A549 (cell line): ENCODE measurements around the gene SELP. TPM values are rescaled to one million over a fixed set of nuclear protein-coding genes. Genes with fewer than 3 reads are reported as not detected.
A peak's percentile ranks its signal among the peaks of the same experiment; 100 is the strongest.

ENCODE experiments used
- ATAC-seq, 2 experiments: fragments of 200-7000 bp in 1 of 2; fragments of >200 bp in 1 of 2; cut with Nextera tagmentation in 1 of 2; cut with Tn5 transposase in 1 of 2; 3 replicates each; pipeline versions ENCODE4 v1.8.0 to v1.9.1; 2018 to 2020; ENCODE audit warnings: mild to moderate bottlenecking in 1 of 2, moderate library complexity in 1 of 2
- CTCF ChIA-PET: fragments of 300-600 bp; sonication (Branson Sonifier 250); formaldehyde crosslinking; extraction: SDS; loops from one replicate; lab custom pipeline; 2021; ENCODE audit warnings: antibody characterized with exemption, inconsistent platforms; lab: Yijun Ruan, JAX
- POLR2A ChIA-PET: fragments of 350-600 bp; formaldehyde crosslinking; extraction: SDS; loops from one replicate; lab custom pipeline; 2021; ENCODE audit warnings: antibody characterized with exemption, inconsistent platforms; lab: Yijun Ruan, JAX
- DNase-seq, 2 experiments: peaks; one replicate each; pipeline versions ENCODE4 v3.0.0 to v3.0.0-alpha.2; 2011 to 2016; ENCODE audit warnings: low read depth in 1 of 2, low spot score in 1 of 2
- FAIRE-seq: peaks from 2 replicates; lab custom pipeline; 2011; peaks lifted over from hg19 to GRCh38; lab: Jason Lieb, UNC
- H3K27ac ChIP-seq, 2 experiments: fragments of >200 bp; sonication (Bioruptor Twin); formaldehyde crosslinking; 3 replicates each; pipeline ENCODE4 v1.5.1; 2016 to 2017
- H3K4me1 ChIP-seq: fragments of >200 bp; sonication (Bioruptor Twin); formaldehyde crosslinking; 3 replicates; pipeline ENCODE4 v1.6.1; 2016
- H3K4me2 ChIP-seq: fragments of >200 bp; sonication (Bioruptor Twin); formaldehyde crosslinking; 3 replicates; pipeline ENCODE4 v1.6.1; 2016
- H3K4me3 ChIP-seq: fragments of >200 bp; sonication (Bioruptor Twin); formaldehyde crosslinking; 3 replicates; pipeline ENCODE4 v1.5.1; 2016
- H3K9me3 ChIP-seq: fragments of >200 bp; sonication (Bioruptor Twin); formaldehyde crosslinking; 3 replicates; pipeline ENCODE4 v1.6.1; 2016
- BHLHE40 ChIP-seq: IDR thresholded peaks from 2 replicates; pipeline ENCODE4 v1.6.1; 2012; ENCODE audit warnings: low read depth, low read length, inconsistent platforms
- EP300 ChIP-seq, 2 experiments: fragments of >200 bp; sonication (Bioruptor Twin); formaldehyde crosslinking; IDR thresholded peaks; 2 replicates in 1 of 2; 3 replicates in 1 of 2; pipeline ENCODE4 v1.6.1; 2016 to 2017
- HDAC2 ChIP-seq: fragments of 200-600 bp; sonication (generic); IDR thresholded peaks from 2 replicates; pipeline ENCODE4 v1.6.1; 2016
- HOXA7 ChIP-seq: fragments of 250-450 bp; sonication (Bioruptor Pico); IDR thresholded peaks from 2 replicates; pipeline ENCODE4 v1.5.0; 2020; ENCODE audit warnings: mild to moderate bottlenecking, moderate library complexity
- HOXB13 ChIP-seq: fragments of 250-450 bp; sonication (Bioruptor Pico); IDR thresholded peaks from 2 replicates; pipeline ENCODE4 v1.5.0; 2020; ENCODE audit warnings: low read depth, mild to moderate bottlenecking, moderate library complexity
- JUN ChIP-seq, 2 experiments: fragments of >200 bp; sonication (Bioruptor Twin); formaldehyde crosslinking; IDR thresholded peaks; 2 replicates in 1 of 2; 3 replicates in 1 of 2; pipeline ENCODE4 v1.6.1; 2016 to 2017
- KDM1A ChIP-seq: fragments of 200-600 bp; sonication (generic); IDR thresholded peaks from 2 replicates; pipeline ENCODE4 v1.6.1; 2016; ENCODE audit warnings: low read depth, mild to moderate bottlenecking
- NFE2L2 ChIP-seq: fragments of 150-350 bp; conservative IDR thresholded peaks from 2 replicates; pipeline ENCODE4 v1.6.1; 2014; ENCODE audit warnings: low read length
- POLR2A ChIP-seq: IDR thresholded peaks from 2 replicates; pipeline ENCODE4 v1.6.1; 2012; ENCODE audit warnings: mild to moderate bottlenecking, low read length
- POLR2AphosphoS2 ChIP-seq: conservative IDR thresholded peaks from 2 replicates; pipeline ENCODE4 v1.6.1; 2012; ENCODE audit warnings: low read length, improper control_type of control experiment, inconsistent platforms
- RAD21 ChIP-seq, 2 experiments: fragments of >200 bp in 1 of 2; sonication (Bioruptor Twin) in 1 of 2; formaldehyde crosslinking in 1 of 2; IDR thresholded peaks in 1 of 2; conservative IDR thresholded peaks in 1 of 2; 2 replicates in 1 of 2; 3 replicates in 1 of 2; pipeline ENCODE4 v1.6.1; 2012 to 2018; ENCODE audit warnings: inconsistent platforms in 1 of 2
- SMC3 ChIP-seq: fragments of >200 bp; sonication (Bioruptor Twin); formaldehyde crosslinking; IDR thresholded peaks from 3 replicates; pipeline ENCODE4 v1.6.1; 2018; ENCODE audit warnings: inconsistent platforms
- WGBS: methylation state at CpG from one replicate; pipeline ENCODE4 v1.1.6; 2017; ENCODE audit errors: missing lambda C conversion rate; 5-methylcytosine and 5-hydroxymethylcytosine counted together
- polyA plus RNA-seq, 4 experiments: library from polyadenylated mRNA; depleted of rRNA in 3 of 4; stranded (reverse); fragments of >200 nt; fragmentation: RNase III in 1 of 4; extraction: RNeasy Plus Mini Kit Qiagen cat#74134 plus additional on column Dnase treatment in 1 of 4; gene quantifications; 2 replicates in 3 of 4; 3 replicates in 1 of 4; pipeline ENCODE4 v1.2.3, GENCODE V29; 2011 to 2017
- TF ChIP-seq, protein P1 (sequence below): fragments of 150-350 bp; IDR thresholded peaks from 2 replicates; pipeline ENCODE4 v1.6.1; 2014; ENCODE audit warnings: low read depth, mild to moderate bottlenecking, low read length
- TF ChIP-seq, protein P2 (sequence below): fragments of >200 bp; sonication (Bioruptor Twin); formaldehyde crosslinking; IDR thresholded peaks from 2 replicates; pipeline ENCODE4 v1.6.1; 2016
- TF ChIP-seq, protein P3 (sequence below): IDR thresholded peaks from 2 replicates; pipeline ENCODE4 v1.6.1; 2012
- TF ChIP-seq, protein P4 (sequence below): fragments of >200 bp; sonication (Bioruptor Twin); formaldehyde crosslinking; IDR thresholded peaks from 3 replicates; pipeline ENCODE4 v1.5.1; 2016

The SELP gene
- polyA plus RNA-seq, 2 of the 4 experiments (the other 2 are of a cell fraction) = not detected

DNA sequence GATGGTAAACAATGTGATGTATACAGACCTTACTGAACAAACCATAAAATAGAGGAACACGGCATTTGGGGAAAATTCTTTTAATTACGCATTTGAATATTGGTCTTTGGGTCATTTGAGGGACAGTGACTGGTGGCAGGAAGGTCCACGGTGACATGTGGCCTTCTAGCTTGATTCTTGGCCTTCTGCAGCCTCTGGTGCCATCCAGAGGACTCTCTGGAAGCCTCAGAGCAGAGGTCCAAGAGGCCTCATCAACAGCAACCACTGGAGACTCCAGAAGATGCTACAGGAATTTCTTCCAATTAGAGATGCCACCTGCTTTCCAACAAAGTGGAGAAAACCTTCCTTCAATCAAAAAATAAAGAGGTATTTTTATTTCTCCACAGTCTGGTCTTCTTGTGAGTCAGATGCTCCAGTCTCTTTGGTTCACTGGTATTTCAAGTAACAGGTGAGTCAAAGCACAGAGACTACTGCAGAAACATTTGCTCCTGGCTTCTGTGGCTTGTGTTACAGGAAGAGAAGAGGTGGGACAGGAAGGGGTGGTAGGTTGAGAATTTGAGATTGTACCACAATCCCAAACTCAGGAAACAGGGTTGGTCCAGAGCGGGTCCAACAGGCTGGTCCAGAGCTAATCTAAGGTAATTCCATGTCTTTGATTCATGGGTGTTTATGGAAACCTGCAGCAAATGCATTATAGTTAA is 41.0 kb downstream of the SELP start:
- DNase-seq (no peak), ATAC-seq (no peak), FAIRE-seq (no peak)
- H3K4me3 ChIP-seq = no peak overlapping the region
- 48% methylated on average over 4 of the region's 4 CpGs for WGBS
- no peak overlapping the region for H3K4me2 ChIP-seq
- ChIA-PET POLR2A (no interaction called here), CTCF (no interaction called here)
- no peaks in the 10 kb centered on the region; the same call in 2 of the 3 replicates for H3K4me1 ChIP-seq
- TF ChIP-seq HOXA7 (CRISPR knock-in tag) (no peak), RAD21 (conservative IDR thresholded peaks at IDR 0.05 in 1 of 2, IDR thresholded peaks at IDR 0.05 in 1 of 2) (0 out of 5 replicates have a peak, but pooled peaks of 1 of the 2 experiments have one; percentile 4)
- no peaks in the 10 kb centered on the region for H3K9me3 ChIP-seq
- no peak overlapping the region for H3K27ac ChIP-seq

DNA sequence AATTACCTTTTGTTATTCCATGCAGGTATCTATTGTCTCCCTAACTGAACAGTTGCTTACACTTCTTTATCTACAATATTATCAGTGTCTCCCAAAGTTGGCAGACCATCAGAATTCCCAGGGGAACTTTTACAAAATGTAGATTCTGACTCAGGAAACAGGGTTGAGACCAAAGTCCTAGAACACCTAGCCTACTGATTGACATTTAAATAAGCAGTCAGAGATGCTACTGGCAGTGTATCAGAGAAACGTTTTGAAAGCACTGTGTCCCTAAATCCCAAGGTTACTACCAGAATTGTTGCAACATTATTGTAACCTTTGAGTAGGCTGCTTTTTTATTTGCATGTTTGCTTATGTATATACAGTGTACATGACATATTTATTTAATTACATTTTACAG is 41.8 kb downstream of the SELP start:
- ATAC-seq (no peak), FAIRE-seq (no peak), DNase-seq (no peak)
- no peak overlapping the region for H3K4me2 ChIP-seq
- no peak overlapping the region for H3K4me3 ChIP-seq
- ChIA-PET CTCF (no interaction called here), POLR2A (no interaction called here)
- TF ChIP-seq POLR2A = no peak
- TF ChIP-seq, protein P1, sequence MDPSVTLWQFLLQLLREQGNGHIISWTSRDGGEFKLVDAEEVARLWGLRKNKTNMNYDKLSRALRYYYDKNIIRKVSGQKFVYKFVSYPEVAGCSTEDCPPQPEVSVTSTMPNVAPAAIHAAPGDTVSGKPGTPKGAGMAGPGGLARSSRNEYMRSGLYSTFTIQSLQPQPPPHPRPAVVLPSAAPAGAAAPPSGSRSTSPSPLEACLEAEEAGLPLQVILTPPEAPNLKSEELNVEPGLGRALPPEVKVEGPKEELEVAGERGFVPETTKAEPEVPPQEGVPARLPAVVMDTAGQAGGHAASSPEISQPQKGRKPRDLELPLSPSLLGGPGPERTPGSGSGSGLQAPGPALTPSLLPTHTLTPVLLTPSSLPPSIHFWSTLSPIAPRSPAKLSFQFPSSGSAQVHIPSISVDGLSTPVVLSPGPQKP = no peak
- TF ChIP-seq HOXB13 = no peak
- TF ChIP-seq, protein P2, sequence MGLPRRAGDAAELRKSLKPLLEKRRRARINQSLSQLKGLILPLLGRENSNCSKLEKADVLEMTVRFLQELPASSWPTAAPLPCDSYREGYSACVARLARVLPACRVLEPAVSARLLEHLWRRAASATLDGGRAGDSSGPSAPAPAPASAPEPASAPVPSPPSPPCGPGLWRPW = no peak
- TF ChIP-seq, protein P3, sequence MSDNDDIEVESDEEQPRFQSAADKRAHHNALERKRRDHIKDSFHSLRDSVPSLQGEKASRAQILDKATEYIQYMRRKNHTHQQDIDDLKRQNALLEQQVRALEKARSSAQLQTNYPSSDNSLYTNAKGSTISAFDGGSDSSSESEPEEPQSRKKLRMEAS = no peak
- no peak for TF ChIP-seq NFE2L2
- no peak for TF ChIP-seq BHLHE40
- TF ChIP-seq, protein P4, sequence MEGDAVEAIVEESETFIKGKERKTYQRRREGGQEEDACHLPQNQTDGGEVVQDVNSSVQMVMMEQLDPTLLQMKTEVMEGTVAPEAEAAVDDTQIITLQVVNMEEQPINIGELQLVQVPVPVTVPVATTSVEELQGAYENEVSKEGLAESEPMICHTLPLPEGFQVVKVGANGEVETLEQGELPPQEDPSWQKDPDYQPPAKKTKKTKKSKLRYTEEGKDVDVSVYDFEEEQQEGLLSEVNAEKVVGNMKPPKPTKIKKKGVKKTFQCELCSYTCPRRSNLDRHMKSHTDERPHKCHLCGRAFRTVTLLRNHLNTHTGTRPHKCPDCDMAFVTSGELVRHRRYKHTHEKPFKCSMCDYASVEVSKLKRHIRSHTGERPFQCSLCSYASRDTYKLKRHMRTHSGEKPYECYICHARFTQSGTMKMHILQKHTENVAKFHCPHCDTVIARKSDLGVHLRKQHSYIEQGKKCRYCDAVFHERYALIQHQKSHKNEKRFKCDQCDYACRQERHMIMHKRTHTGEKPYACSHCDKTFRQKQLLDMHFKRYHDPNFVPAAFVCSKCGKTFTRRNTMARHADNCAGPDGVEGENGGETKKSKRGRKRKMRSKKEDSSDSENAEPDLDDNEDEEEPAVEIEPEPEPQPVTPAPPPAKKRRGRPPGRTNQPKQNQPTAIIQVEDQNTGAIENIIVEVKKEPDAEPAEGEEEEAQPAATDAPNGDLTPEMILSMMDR = no peak
- TF ChIP-seq POLR2AphosphoS2 = no peak
- no peak for TF ChIP-seq RAD21 (conservative IDR thresholded peaks at IDR 0.05 in 1 of 2, IDR thresholded peaks at IDR 0.05 in 1 of 2)
- TF ChIP-seq JUN (IDR thresholded peaks at IDR 0.05) = no peak
- no peaks in the 10 kb centered on the region for H3K9me3 ChIP-seq
- 0% methylated on average over 1 of the region's 1 CpG for WGBS
- no peaks in the 10 kb centered on the region; the same call in 2 of the 3 replicates for H3K4me1 ChIP-seq
- no peak overlapping the region for H3K27ac ChIP-seq

DNA sequence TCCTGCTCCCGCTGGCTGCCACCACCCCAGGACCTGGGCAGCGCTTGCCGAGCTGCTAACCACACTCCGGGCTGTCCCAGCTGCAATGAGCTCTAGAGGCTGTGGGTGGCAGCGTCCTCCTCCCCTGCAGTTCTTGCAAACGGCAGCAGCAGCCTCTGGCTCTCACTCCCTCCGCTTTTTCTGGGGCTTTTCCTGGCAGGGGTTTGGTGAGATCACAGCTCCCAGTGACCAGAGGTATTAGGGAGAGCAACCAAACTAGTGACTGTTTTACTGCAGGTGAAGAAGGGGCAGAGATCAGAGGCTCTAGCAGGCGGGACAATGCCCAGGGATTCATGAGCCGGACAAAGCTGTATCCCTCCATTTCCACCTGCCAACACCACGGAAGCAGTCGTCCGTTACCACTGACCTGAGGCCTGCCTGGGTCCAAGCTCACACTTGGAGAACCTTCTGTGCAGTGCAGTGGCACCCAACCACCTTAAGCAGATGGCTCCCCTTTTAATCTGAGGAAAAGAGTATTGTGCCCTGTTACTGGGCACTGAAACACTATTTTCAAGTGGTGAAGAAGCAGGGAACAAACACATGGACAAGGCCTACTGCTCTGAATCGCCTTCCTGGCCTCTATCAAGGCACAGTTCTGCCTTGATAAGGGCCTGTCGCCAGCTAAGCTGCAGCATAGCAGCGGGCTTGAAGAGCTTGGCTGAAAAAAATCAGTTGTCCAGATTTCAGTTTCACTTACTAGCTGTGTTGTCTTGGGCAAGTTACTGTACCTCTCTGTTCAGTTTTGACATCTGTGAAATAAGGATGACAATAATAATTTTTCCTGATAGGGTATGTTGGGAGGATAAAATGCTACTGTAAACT is 43.3 kb downstream of the SELP start, which contains the start of gene F5:
Gene F5, minus strand, starts transcription at position 87 of the 861 bp plus-strand sequence. CDS start 95 bp downstream, outside the sequence.
- DNase-seq (peak; percentile 72 to 73), FAIRE-seq (no peak), ATAC-seq (peak; percentile 100)
- WGBS = 30% methylated on average over 11 of the region's 15 CpGs
- ChIA-PET CTCF (interaction anchor here (0.7 to 2.5 kb wide), 8 partner anchors 10 to 1244 kb away, joined by 3 to 13 read pairs (median 4); no protein-coding TSS in a partner anchor), POLR2A (no interaction called here)
- no peak within 1 kb of the TSS for H3K27ac ChIP-seq
- no peaks in the 10 kb centered on the region for H3K9me3 ChIP-seq
- H3K4me3 ChIP-seq = peak within 1 kb of the TSS; percentile 18; the same call in 2 of the 3 replicates
- peak; percentile 94; the same call in 1 of the 2 replicates for TF ChIP-seq KDM1A
- TF ChIP-seq, protein P4 = peak; percentile 26; the same call in 2 of the 3 replicates
- TF ChIP-seq HDAC2 = peak; percentile 62; the same call in 1 of the 2 replicates
- TF ChIP-seq RAD21 (conservative IDR thresholded peaks at IDR 0.05 in 1 of 2, IDR thresholded peaks at IDR 0.05 in 1 of 2) = peak; percentile 34 to 55; a peak in 2 of 5 replicates
- TF ChIP-seq EP300 (IDR thresholded peaks at IDR 0.05) = no peak
- TF ChIP-seq SMC3 = 0 out of 3 replicates have a peak, but pooled peaks have one; percentile 9
- no peak for TF ChIP-seq POLR2A
- peak within 1 kb of the TSS; percentile 62 for H3K4me2 ChIP-seq
- no peaks in the 10 kb centered on the region; the same call in 2 of the 3 replicates for H3K4me1 ChIP-seq
